Heart right ventricle (tissue), 16 donors: ENCODE measurements around the gene MAP4K1. TPM values are rescaled to one million over a fixed set of nuclear protein-coding genes. Genes with fewer than 3 reads are reported as not detected.

Source experiments
- ATAC-seq, 8 donors: fragments of 200-7000 bp; cut with Tn5 transposase; one replicate each; pipeline ENCODE4 v1.9.1; 2020; ENCODE audit warnings: mild to moderate bottlenecking in 8 of 8, moderate library complexity in 8 of 8, moderate number of reproducible peaks in 1 of 8
- DNase-seq, 2 donors: peaks; one replicate each; pipeline ENCODE4 v3.0.0-alpha.2; 2020
- H3K27ac ChIP-seq, 10 donors: fragments of 200-600 bp; sonication (generic) in 2 of 10; one replicate each; pipeline versions ENCODE4 v1.5.0 to v1.8.0; 2020 to 2022; ENCODE audit warnings: mild to moderate bottlenecking in 3 of 10
- H3K27me3 ChIP-seq, 7 donors: fragments of 200-600 bp; one replicate each; pipeline ENCODE4 v1.8.0; 2021 to 2022; ENCODE audit warnings: mild to moderate bottlenecking in 2 of 7
- H3K36me3 ChIP-seq, 9 donors: fragments of 200-600 bp; sonication (generic) in 1 of 9; one replicate each; pipeline versions ENCODE4 v1.5.0 to v1.8.0; 2020 to 2022; ENCODE audit warnings: mild to moderate bottlenecking in 2 of 9
- H3K4me1 ChIP-seq, 9 donors: fragments of 200-600 bp; sonication (generic) in 1 of 9; one replicate each; pipeline versions ENCODE4 v1.5.0 to v1.8.0; 2020 to 2022; ENCODE audit warnings: mild to moderate bottlenecking in 4 of 9
- H3K4me3 ChIP-seq, 10 donors: fragments of 200-600 bp; sonication (generic) in 2 of 10; one replicate each; pipeline versions ENCODE4 v1.5.0 to v1.8.0; 2020 to 2022; ENCODE audit warnings: mild to moderate bottlenecking in 7 of 10, moderate library complexity in 2 of 10
- H3K9me3 ChIP-seq, 11 donors: fragments of 200-600 bp in 10 of 11; sonication (generic) in 2 of 11; one replicate each; pipeline versions ENCODE4 v1.5.0 to v1.8.0; 2013 to 2022; ENCODE audit warnings: mild to moderate bottlenecking in 2 of 11, control low read depth in 1 of 11, moderate library complexity in 1 of 11
- CTCF ChIP-seq, 9 donors: fragments of 200-600 bp; sonication (generic) in 2 of 9; IDR thresholded peaks; one replicate each; pipeline versions ENCODE4 v1.5.0 to v1.8.0; 2021 to 2022; ENCODE audit warnings: antibody characterized with exemption in 9 of 9, mild to moderate bottlenecking in 5 of 9, moderate library complexity in 1 of 9
- WGBS, 2 donors: extraction: QIAGEN DNeasy Blood & Tissue Kit; methylation state at CpG; one replicate each; pipeline ENCODE4 v1.1.7; 2013; ENCODE audit warnings: inconsistent platforms in 1 of 2; 5-methylcytosine and 5-hydroxymethylcytosine counted together
- intact Hi-C, 10 donors: fragments of 100-400 bp; cut with DNase I; formaldehyde crosslinking; loops; one replicate each; pipeline versions ENCODE4 v1.11.1 to v1.14.2; 2022
- polyA plus RNA-seq, 2 donors: library from polyadenylated mRNA; stranded (reverse); fragments of 200-250 nt; gene quantifications; one replicate each; pipeline ENCODE4 v1.2.3, GENCODE V29; 2013
- total RNA-seq, 10 donors: library from RNA; stranded (reverse); fragmentation: NEBNext Ultra II Directional in 3 of 10; extraction: Animal tissue kit (Norgen Biotek cat#: 25700) in 3 of 10; gene quantifications; one replicate each; pipeline versions ENCODE4 v1.2.1 to v1.2.4, GENCODE V29; 2021 to 2023
- donor health status: Arrhythmogenic right ventricular cardiomyopathy.
- donor health status: ischemic (EF 13 %, LVEDD 7.1; RV severe dilation, severe dysfunction).
- donor health status: healthy with polysubstance abuse.
- donor health status: DM: no; HTN: yes; CAD: no.
- donor health status: DM: no; HTN: no; CAD: no.
- donor health status: ischemic (EF 25% LVEDD 6.9; RV normal size, moderate dysfunction).
- donor health status: ischemic (EF 25% LVEDD 5.7; RV mildly dilated, moderate dysfunction).
- donor health status: healthy.
- donor health status: DM: yes; HTN: yes; CAD: no.
- donor health status: Ischemic cardiomyopathy.
- donor health status: ischemic (EF 35%, LVEDD 5.7; RV mildly dilated, moderate dysfunction).
- donor health status: nonischemic (EF 11% LVEDD 7.7; RV severe dilation, severe dysfunction).
- donor health status: DM: yes; HTN: yes; CAD: no.
- donor health status: PGD.
- donor health status: ischemic (EF 29% LVEDD 5.4; RV normal size, mild dysfunction).
- donor health status: nonischemic (EF 23%, LVEDD 6.1; RV moderate dilation, normal function).

Gene MAP4K1
- total and polyA plus RNA-seq, 12 donors = 0.52 to 9.1 (median 1.5) TPM

DNA sequence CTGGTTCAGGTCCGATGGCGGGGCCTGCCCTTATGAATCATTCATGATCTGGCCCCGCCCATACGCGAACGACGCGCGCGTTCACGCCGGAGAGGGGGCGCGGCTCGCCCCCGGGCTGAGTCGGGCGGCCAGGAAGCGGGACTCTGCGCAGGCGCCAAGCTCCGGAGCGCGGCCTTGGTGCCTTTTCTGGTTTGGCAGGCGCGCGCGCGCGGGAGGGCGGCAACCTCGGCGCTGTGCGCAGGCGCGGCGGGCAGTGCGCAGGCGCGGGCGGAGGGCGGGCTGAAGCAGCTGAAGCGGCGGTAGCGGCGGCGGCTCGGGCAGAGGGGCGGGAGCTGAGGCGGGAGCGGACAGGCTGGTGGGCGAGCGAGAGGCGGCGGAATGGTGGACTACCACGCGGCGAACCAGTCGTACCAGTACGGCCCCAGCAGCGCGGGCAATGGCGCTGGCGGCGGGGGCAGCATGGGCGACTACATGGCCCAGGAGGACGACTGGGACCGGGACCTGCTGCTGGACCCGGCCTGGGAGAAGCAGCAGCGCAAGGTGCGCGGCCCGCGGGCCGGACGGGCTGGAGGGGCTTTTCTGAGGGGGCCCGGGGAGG lies 29.7 kb upstream of the MAP4K1 start, which contains the start of gene ACTN4:
Gene ACTN4, plus strand, starts transcription at position 282 of the 598 bp plus-strand sequence. Its CDS starts 97 bp downstream, at position 379.
- DNase-seq (peak; percentile 99 to 100), ATAC-seq (peak; percentile 84 to 95 (median 91))
- H3K9me3 ChIP-seq = no peaks in the 10 kb centered on the region
- 0 to 1% methylated on average over 75 to 77 of the region's 77 CpGs for WGBS, 2 donors
- no peak for TF ChIP-seq CTCF (IDR thresholded peaks at IDR 0.05)
- H3K36me3 ChIP-seq = no peaks in the 10 kb centered on the region
- H3K27ac ChIP-seq = peak within 1 kb of the TSS; percentile 77 to 99 (median 96)
- intact Hi-C loops = loop anchor here in 6 of 10 donors (5.0 to 10.0 kb wide), 6 partner anchors 60 to 285 kb away; partner anchors contain the start of genes ECH1 (in 2 of the 6), MRPS12 (in 1 of the 6) and SARS2 (in 1 of the 6)
- peak within 1 kb of the TSS; percentile 74 to 99 (median 86) for H3K4me3 ChIP-seq
- peaks cover 18 to 40% (median 36%) of the 10 kb centered on the region in 9 donors for H3K4me1 ChIP-seq
- no peaks in the 10 kb centered on the region for H3K27me3 ChIP-seq

GRCh38 chr19:38644719-38645118 lies 27.0 kb upstream of the MAP4K1 start:
- no peak for TF ChIP-seq CTCF (IDR thresholded peaks at IDR 0.05)
- Histone ChIP-seq H3K4me3 (no peak overlapping the region), H3K27ac (no peak overlapping the region), H3K9me3 (no peaks in the 10 kb centered on the region), H3K36me3 (peaks cover 0 to 4% (median 0%) of the 10 kb centered on the region in 9 donors), H3K4me1 (peaks cover under 1 to 38% (median 18%) of the 10 kb centered on the region in 9 donors), H3K27me3 (no peaks in the 10 kb centered on the region)
- no peak for ATAC-seq
- 94 to 95% methylated on average over 8 of the region's 8 CpGs for WGBS, 2 donors
- intact Hi-C loops = loop anchor here in 6 of 10 donors (5.0 to 10.0 kb wide), 6 partner anchors 63 to 288 kb away; partner anchors contain the start of genes ECH1 (in 2 of the 6), MRPS12 (in 1 of the 6) and SARS2 (in 1 of the 6)
- DNase-seq = no peak

DNA sequence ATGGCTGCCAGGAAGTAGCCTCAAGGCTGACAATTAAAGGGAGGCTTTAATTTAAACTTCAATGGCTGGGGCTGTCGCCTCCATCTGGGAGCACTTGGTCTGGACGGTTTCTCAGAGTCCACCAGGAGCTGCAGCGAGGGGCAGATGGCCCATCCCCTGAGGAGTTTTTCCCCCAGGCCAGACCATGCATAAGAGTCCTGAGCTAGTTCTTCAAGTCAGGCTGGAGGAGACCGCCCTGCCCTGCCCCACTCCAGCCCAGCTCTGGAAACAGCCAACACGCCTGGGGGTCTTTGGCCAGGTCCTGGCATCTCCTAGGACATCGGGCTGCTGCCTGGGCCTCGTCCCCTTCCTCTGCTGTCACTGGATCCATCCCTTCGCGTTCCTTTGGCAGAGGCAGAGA lies 24.4 kb upstream of the MAP4K1 start:
- TF ChIP-seq CTCF (IDR thresholded peaks at IDR 0.05) = no peak
- Histone ChIP-seq H3K36me3 (peaks cover 0 to 20% (median 3%) of the 10 kb centered on the region in 9 donors), H3K27me3 (no peaks in the 10 kb centered on the region), H3K4me1 (peaks cover 0 to 39% (median 15%) of the 10 kb centered on the region in 9 donors), H3K27ac (peak overlapping the region in 8 of 10 donors; percentile 31 to 89 (median 84)), H3K4me3 (no peak overlapping the region), H3K9me3 (no peaks in the 10 kb centered on the region)
- DNase-seq (no peak), ATAC-seq (no peak)
- 87% methylated on average over 9 of the region's 9 CpGs for WGBS, 2 donors
- intact Hi-C loops = loop anchor here in 2 of 10 donors (10.0 kb wide), 2 partner anchors 193 to 283 kb away; partner anchors contain the start of gene ECH1 (in 1 of the 2)

DNA sequence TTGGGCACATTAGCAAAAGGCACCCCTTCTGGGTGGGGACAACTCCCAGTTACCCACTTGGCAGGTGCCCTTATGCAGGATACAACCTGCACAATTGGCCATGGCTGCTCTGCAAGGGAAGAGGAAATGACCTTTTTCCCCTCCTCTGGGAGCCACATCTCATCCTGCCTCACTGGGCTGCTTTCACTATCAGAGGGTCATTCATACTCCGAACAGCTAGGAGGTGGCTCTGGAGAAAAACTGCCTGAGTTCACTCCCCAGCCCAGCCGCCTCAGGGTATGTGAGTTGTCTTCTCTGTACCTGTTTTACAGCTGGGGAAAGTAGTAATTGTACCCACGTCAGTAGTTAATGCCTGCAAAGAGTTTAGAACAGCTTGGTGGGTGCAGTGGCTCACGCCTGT lies 22.6 kb upstream of the MAP4K1 start:
- DNase-seq (peak in 1 of 2 donors; percentile 66), ATAC-seq (peak; percentile 26 to 71 (median 60))
- peak in 1 of 9 donors; percentile 27 for TF ChIP-seq CTCF (IDR thresholded peaks at IDR 0.05)
- Histone ChIP-seq H3K27ac (peak overlapping the region; percentile 70 to 89 (median 84)), H3K4me1 (peaks cover 0 to 52% (median 27%) of the 10 kb centered on the region in 9 donors), H3K27me3 (no peaks in the 10 kb centered on the region), H3K4me3 (peak overlapping the region in 5 of 10 donors; percentile 7 to 39 (median 27)), H3K36me3 (peaks cover 0 to 38% (median 3%) of the 10 kb centered on the region in 9 donors), H3K9me3 (no peaks in the 10 kb centered on the region)
- intact Hi-C loops = loop anchor here in 2 of 10 donors (10.0 kb wide), 2 partner anchors 194 to 284 kb away; partner anchors contain the start of gene ECH1 (in 1 of the 2)
- WGBS, 2 donors = 64 to 74% methylated on average over 4 of the region's 4 CpGs
